Mucosa of rectum (tissue), 2 donors: ENCODE data around the gene PKIG.

Experiments
- H3K27ac ChIP-seq, 2 donors: one replicate each; pipeline ENCODE4 v1.7.0; 2013; ENCODE audit warnings: inconsistent platforms in 2 of 2, low read depth in 2 of 2, low read length in 2 of 2
- H3K27me3 ChIP-seq, 2 donors: one replicate each; pipeline ENCODE4 v1.7.0; 2013; ENCODE audit warnings: low read length in 2 of 2; ENCODE audit not compliant: control insufficient read depth in 2 of 2, insufficient read depth in 2 of 2
- H3K36me3 ChIP-seq, 2 donors: one replicate each; pipeline ENCODE4 v1.7.0; 2013; ENCODE audit warnings: low read length in 2 of 2; ENCODE audit not compliant: control insufficient read depth in 2 of 2, insufficient read depth in 2 of 2
- H3K4me1 ChIP-seq, 2 donors: one replicate each; pipeline ENCODE4 v1.7.0; 2013; ENCODE audit warnings: low read length in 2 of 2, mild to moderate bottlenecking in 1 of 2; ENCODE audit not compliant: control insufficient read depth in 2 of 2, insufficient read depth in 2 of 2
- H3K4me3 ChIP-seq, 2 donors: one replicate each; pipeline ENCODE4 v1.7.0; 2013; ENCODE audit warnings: low read length in 2 of 2
- H3K9ac ChIP-seq, 2 donors: one replicate each; pipeline ENCODE4 v1.7.0; 2013; ENCODE audit warnings: low read length in 2 of 2, low read depth in 1 of 2, mild to moderate bottlenecking in 1 of 2
- H3K9me3 ChIP-seq, 2 donors: one replicate each; pipeline ENCODE4 v1.7.0; 2013; ENCODE audit warnings: low read length in 2 of 2; ENCODE audit not compliant: control insufficient read depth in 2 of 2
- donor health status: healthy.
- donor health status: Normal muscosa, but diverticular disease.

Gene PKIG

GRCh38 chr20:44644230-44644617 lies 61.8 kb downstream of the PKIG start:
- Histone ChIP-seq H3K36me3 (peaks cover 0 to 3% of the 10 kb centered on the region in 2 donors), H3K9ac (no peak overlapping the region), H3K27ac (peak overlapping the region; percentile 25 to 77), H3K4me1 (peaks cover 18 to 43% of the 10 kb centered on the region in 2 donors), H3K27me3 (no peaks in the 10 kb centered on the region), H3K4me3 (no peak overlapping the region), H3K9me3 (no peaks in the 10 kb centered on the region)

- peaks cover 0 to 3% of the 10 kb centered on the region in 2 donors for H3K36me3 ChIP-seq
- peaks cover 18 to 43% of the 10 kb centered on the region in 2 donors for H3K4me1 ChIP-seq
- no peaks in the 10 kb centered on the region for H3K9me3 ChIP-seq
- peak overlapping the region in 1 of 2 donors; percentile 77 for H3K27ac ChIP-seq
- H3K4me3 ChIP-seq = no peak overlapping the region
- peak overlapping the region in 1 of 2 donors; percentile 41 for H3K9ac ChIP-seq
- no peaks in the 10 kb centered on the region for H3K27me3 ChIP-seq
Observed at GRCh38 chr20:44644667-44645131, 62.3 kb downstream of the PKIG start.

GRCh38 chr20:44646023-44646640 lies 63.8 kb downstream of the PKIG start:
- Histone ChIP-seq H3K36me3 (no peaks in the 10 kb centered on the region), H3K4me3 (no peak overlapping the region), H3K9me3 (no peaks in the 10 kb centered on the region), H3K9ac (no peak overlapping the region), H3K4me1 (peaks cover 21 to 50% of the 10 kb centered on the region in 2 donors), H3K27ac (peak overlapping the region; percentile 54 to 76), H3K27me3 (no peaks in the 10 kb centered on the region)

- Histone ChIP-seq H3K27me3 (no peaks in the 10 kb centered on the region), H3K36me3 (no peaks in the 10 kb centered on the region), H3K9ac (no peak overlapping the region), H3K27ac (peak overlapping the region; percentile 54 to 76), H3K4me3 (no peak overlapping the region), H3K9me3 (no peaks in the 10 kb centered on the region), H3K4me1 (peaks cover 22 to 50% of the 10 kb centered on the region in 2 donors)
Observed at GRCh38 chr20:44646641-44647274, 64.4 kb downstream of the PKIG start.

GRCh38 chr20:44648068-44648467 lies 65.7 kb downstream of the PKIG start:
- H3K4me1 ChIP-seq = peaks cover 14 to 43% of the 10 kb centered on the region in 2 donors
- no peak overlapping the region for H3K4me3 ChIP-seq
- H3K27ac ChIP-seq = no peak overlapping the region

GRCh38 chr20:44648579-44648978 lies 66.2 kb downstream of the PKIG start:
- Histone ChIP-seq H3K4me3 (no peak overlapping the region), H3K4me1 (peaks cover 11 to 42% of the 10 kb centered on the region in 2 donors), H3K36me3 (no peaks in the 10 kb centered on the region), H3K9me3 (no peaks in the 10 kb centered on the region), H3K27me3 (no peaks in the 10 kb centered on the region), H3K27ac (no peak overlapping the region), H3K9ac (no peak overlapping the region)

More at GRCh38 chr20:44648068-44648467, 65.7 kb downstream of the PKIG start:
- no peak overlapping the region for H3K9ac ChIP-seq
- H3K36me3 ChIP-seq = no peaks in the 10 kb centered on the region
- no peaks in the 10 kb centered on the region for H3K9me3 ChIP-seq
- H3K27me3 ChIP-seq = no peaks in the 10 kb centered on the region

GRCh38 chr20:44649126-44649525 lies 66.7 kb downstream of the PKIG start:
- H3K27ac ChIP-seq = no peak overlapping the region
- no peak overlapping the region for H3K9ac ChIP-seq
- peak overlapping the region in 1 of 2 donors; percentile 9 for H3K4me3 ChIP-seq
- no peaks in the 10 kb centered on the region for H3K9me3 ChIP-seq
- H3K27me3 ChIP-seq = no peaks in the 10 kb centered on the region
- H3K36me3 ChIP-seq = no peaks in the 10 kb centered on the region
- H3K4me1 ChIP-seq = peaks cover 11 to 38% of the 10 kb centered on the region in 2 donors

- Histone ChIP-seq H3K4me1 (peaks cover 11 to 31% of the 10 kb centered on the region in 2 donors), H3K4me3 (peak overlapping the region in 1 of 2 donors; percentile 72), H3K36me3 (no peaks in the 10 kb centered on the region), H3K27ac (no peak overlapping the region), H3K9ac (no peak overlapping the region), H3K9me3 (no peaks in the 10 kb centered on the region), H3K27me3 (no peaks in the 10 kb centered on the region)
Observed at GRCh38 chr20:44649976-44650375, 67.6 kb downstream of the PKIG start.

- Histone ChIP-seq H3K9ac (peak overlapping the region; percentile 41 to 50), H3K27ac (peak overlapping the region in 1 of 2 donors; percentile 48), H3K4me1 (peaks cover 11 to 26% of the 10 kb centered on the region in 2 donors), H3K27me3 (no peaks in the 10 kb centered on the region), H3K36me3 (no peaks in the 10 kb centered on the region), H3K9me3 (no peaks in the 10 kb centered on the region), H3K4me3 (peak overlapping the region; percentile 72)
Observed at GRCh38 chr20:44650771-44651433, 68.5 kb downstream of the PKIG start.

GRCh38 chr20:44651434-44651683 lies 69.0 kb downstream of the PKIG start:
- H3K9me3 ChIP-seq = no peaks in the 10 kb centered on the region
- H3K9ac ChIP-seq = peak overlapping the region; percentile 41 to 50
- no peaks in the 10 kb centered on the region for H3K36me3 ChIP-seq
- H3K4me1 ChIP-seq = peaks cover 7 to 22% of the 10 kb centered on the region in 2 donors
- no peaks in the 10 kb centered on the region for H3K27me3 ChIP-seq
- H3K27ac ChIP-seq = peak overlapping the region in 1 of 2 donors; percentile 48
- peak overlapping the region; percentile 72 for H3K4me3 ChIP-seq
